ENCODE data around the gene SLC25A21. TPM values are rescaled to one million over a fixed set of nuclear protein-coding genes. Genes with fewer than 3 reads are reported as not detected.
"Not testable (repeated sequence)": the region's sequence is repeated elsewhere in the genome, so short reads cannot be mapped to it uniquely, and the experiment has no call there.

The SLC25A21 gene
- total and polyA plus RNA-seq, 10 of the 15 experiments (the other 5 are each of a cell fraction or from before 2014, with no cell fraction given), result 0.06 to 0.72 (median 0.17) TPM; not detected in 3

- TF ChIP-seq, protein P1, sequence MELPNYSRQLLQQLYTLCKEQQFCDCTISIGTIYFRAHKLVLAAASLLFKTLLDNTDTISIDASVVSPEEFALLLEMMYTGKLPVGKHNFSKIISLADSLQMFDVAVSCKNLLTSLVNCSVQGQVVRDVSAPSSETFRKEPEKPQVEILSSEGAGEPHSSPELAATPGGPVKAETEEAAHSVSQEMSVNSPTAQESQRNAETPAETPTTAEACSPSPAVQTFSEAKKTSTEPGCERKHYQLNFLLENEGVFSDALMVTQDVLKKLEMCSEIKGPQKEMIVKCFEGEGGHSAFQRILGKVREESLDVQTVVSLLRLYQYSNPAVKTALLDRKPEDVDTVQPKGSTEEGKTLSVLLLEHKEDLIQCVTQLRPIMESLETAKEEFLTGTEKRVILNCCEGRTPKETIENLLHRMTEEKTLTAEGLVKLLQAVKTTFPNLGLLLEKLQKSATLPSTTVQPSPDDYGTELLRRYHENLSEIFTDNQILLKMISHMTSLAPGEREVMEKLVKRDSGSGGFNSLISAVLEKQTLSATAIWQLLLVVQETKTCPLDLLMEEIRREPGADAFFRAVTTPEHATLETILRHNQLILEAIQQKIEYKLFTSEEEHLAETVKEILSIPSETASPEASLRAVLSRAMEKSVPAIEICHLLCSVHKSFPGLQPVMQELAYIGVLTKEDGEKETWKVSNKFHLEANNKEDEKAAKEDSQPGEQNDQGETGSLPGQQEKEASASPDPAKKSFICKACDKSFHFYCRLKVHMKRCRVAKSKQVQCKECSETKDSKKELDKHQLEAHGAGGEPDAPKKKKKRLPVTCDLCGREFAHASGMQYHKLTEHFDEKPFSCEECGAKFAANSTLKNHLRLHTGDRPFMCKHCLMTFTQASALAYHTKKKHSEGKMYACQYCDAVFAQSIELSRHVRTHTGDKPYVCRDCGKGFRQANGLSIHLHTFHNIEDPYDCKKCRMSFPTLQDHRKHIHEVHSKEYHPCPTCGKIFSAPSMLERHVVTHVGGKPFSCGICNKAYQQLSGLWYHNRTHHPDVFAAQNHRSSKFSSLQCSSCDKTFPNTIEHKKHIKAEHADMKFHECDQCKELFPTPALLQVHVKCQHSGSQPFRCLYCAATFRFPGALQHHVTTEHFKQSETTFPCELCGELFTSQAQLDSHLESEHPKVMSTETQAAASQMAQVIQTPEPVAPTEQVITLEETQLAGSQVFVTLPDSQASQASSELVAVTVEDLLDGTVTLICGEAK (IDR thresholded peaks at IDR 0.05; ENCODE audit: borderline replicate concordance), result no peak
- TF ChIP-seq, protein P2, sequence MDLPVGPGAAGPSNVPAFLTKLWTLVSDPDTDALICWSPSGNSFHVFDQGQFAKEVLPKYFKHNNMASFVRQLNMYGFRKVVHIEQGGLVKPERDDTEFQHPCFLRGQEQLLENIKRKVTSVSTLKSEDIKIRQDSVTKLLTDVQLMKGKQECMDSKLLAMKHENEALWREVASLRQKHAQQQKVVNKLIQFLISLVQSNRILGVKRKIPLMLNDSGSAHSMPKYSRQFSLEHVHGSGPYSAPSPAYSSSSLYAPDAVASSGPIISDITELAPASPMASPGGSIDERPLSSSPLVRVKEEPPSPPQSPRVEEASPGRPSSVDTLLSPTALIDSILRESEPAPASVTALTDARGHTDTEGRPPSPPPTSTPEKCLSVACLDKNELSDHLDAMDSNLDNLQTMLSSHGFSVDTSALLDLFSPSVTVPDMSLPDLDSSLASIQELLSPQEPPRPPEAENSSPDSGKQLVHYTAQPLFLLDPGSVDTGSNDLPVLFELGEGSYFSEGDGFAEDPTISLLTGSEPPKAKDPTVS (IDR thresholded peaks at IDR 0.05; ENCODE audit: low read depth, low read length), result no peak
- TF ChIP-seq WRNIP1 (IDR thresholded peaks at IDR 0.05; ENCODE audit: borderline replicate concordance, low read depth, low read length), result no peak
- TF ChIP-seq MXI1 (IDR thresholded peaks at IDR 0.05; ENCODE audit: low read depth, low read length), result no peak
Observed at GRCh38 chr14:37181441-37181840, 9.0 kb upstream of the SLC25A21 start (continued).

GRCh38 chr14:37180886-37181285 is 8.5 kb upstream of the SLC25A21 start:
- H3K27me3 ChIP-seq (replicated peaks in 1 of 2; ENCODE audit: control insufficient read depth in 2 of 2, insufficient read depth in 2 of 2, low read length in 1 of 2); H3K36me3 ChIP-seq (ENCODE audit: control insufficient read depth in 2 of 2, insufficient read depth in 2 of 2, low read length in 1 of 2); FAIRE-seq; intact Hi-C loops (cut with micrococcal nuclease; ENCODE audit: unreplicated experiment); H3K4me1 ChIP-seq (ENCODE audit: control insufficient read depth, insufficient read depth, low read length); in situ Hi-C loops (cut with MboI); H2AFZ ChIP-seq (ENCODE audit: control insufficient read depth, low read depth, low read length); ATAC-seq; H3K4me3 ChIP-seq; H3K4me2 ChIP-seq (ENCODE audit: control insufficient read depth, insufficient read depth); CTCF ChIA-PET; DNase-seq (ENCODE audit: low read depth, low spot score); H4K20me1 ChIP-seq (ENCODE audit: control insufficient read depth, insufficient read depth); H3K79me2 ChIP-seq (ENCODE audit: control insufficient read depth, insufficient read depth, low read length); SMC1A ChIA-PET (ENCODE audit: uncharacterized antibody, unreplicated experiment); H3K27ac ChIP-seq (ENCODE audit: control insufficient read depth, insufficient read depth); POLR2A ChIA-PET; H3K9ac ChIP-seq (ENCODE audit: control insufficient read depth, insufficient read depth, low read length); H3K9me3 ChIP-seq (replicated peaks; ENCODE audit: control insufficient read depth, insufficient read depth, low read length); RAD21 ChIA-PET (ENCODE audit: unreplicated experiment); BruUV-seq (replicated peaks): not testable (repeated sequence)
- 65% methylated on average over 5 of the region's 7 CpGs for WGBS (ENCODE audit: insufficient coverage, insufficient replicate concordance, low lambda C conversion rate, missing lambda C conversion rate)

Measured in GM12878 (cell line).